ENCODE data around the gene SUPT20H.

- TF ChIP-seq ZNF592 (IDR thresholded peaks at IDR 0.05): no peak
- TF ChIP-seq POLR2AphosphoS5 (IDR thresholded peaks at IDR 0.05; ENCODE audit: low read length): no peak
- TF ChIP-seq CTCF (IDR thresholded peaks at IDR 0.05 in 2 of 3, conservative IDR thresholded peaks at IDR 0.05 in 1 of 3; ENCODE audit: control insufficient read depth in 2 of 3, extremely low read depth in 1 of 3, insufficient read depth in 1 of 3, low read depth in 3 of 3, low read length in 3 of 3): no peak
- TF ChIP-seq TAF1 (IDR thresholded peaks at IDR 0.05; ENCODE audit: borderline replicate concordance, low read depth, low read length): no peak
- no peak for TF ChIP-seq TCF7 (IDR thresholded peaks at IDR 0.05; ENCODE audit: borderline replicate concordance)
- TF ChIP-seq EP300 (IDR thresholded peaks at IDR 0.05; ENCODE audit: borderline replicate concordance in 1 of 2, control insufficient read depth in 1 of 2, low read depth in 2 of 2, low read length in 2 of 2): no peak
- TF ChIP-seq POLR2A (IDR thresholded peaks at IDR 0.05; ENCODE audit: low read depth, low read length): no peak
- TF ChIP-seq USF1 (IDR thresholded peaks at IDR 0.05; ENCODE audit: borderline replicate concordance, extremely low read length, insufficient read depth, low read depth, low read length): no peak
- TF ChIP-seq POLR2AphosphoS2 (IDR thresholded peaks at IDR 0.05; ENCODE audit: low read depth, low read length): no peak
- no peak for TF ChIP-seq REST (IDR thresholded peaks at IDR 0.05; ENCODE audit: low read depth, low read length)
These were observed 49.8 kb downstream of the SUPT20H start for GRCh38 chr13:37009692-37010091.

All from GM12878 (cell line).